ENCODE measurements around the gene PARM1.

PARM1 gene

DNA sequence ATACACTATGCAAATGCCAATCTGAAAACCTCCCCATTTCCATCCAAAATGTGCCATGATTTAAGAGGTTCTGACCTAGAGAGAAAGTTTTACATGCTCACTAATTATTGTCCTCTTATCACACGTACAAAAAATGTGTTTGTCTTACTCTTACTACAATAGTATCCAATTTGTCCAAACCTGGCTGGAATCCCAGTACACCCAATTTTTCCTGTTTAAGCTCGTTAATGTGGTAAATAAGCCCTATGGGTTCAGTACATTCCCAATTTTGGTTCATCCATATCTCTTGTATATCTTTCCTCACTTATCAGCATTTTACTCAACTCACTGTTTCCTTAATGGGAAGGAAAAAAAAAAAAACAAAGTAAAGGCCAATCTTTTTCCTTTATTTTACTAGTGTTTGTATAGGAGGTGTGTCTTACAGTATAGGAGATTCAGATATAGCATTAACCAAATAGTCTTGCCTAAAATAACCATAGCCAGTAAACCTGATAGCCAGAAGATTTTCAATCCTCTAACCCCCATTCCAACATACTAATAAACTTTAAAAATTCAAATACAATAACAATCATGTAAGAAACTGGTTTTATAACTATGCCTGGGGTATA lies 109.8 kb downstream of the PARM1 start:
- Histone ChIP-seq H3K4me1 (ENCODE audit: insufficient read depth, low read length, severe bottlenecking) (no peaks in the 10 kb centered on the region), H3K9me2 (ENCODE audit: low read depth, low read length) (no peaks in the 10 kb centered on the region), H2AFZ (ENCODE audit: low read length) (no peak overlapping the region), H3K4me2 (ENCODE audit: low read length) (no peak overlapping the region), H4K20me1 (ENCODE audit: insufficient read depth, low read length) (no peaks in the 10 kb centered on the region), H3K79me2 (ENCODE audit: insufficient read depth, low read length) (no peaks in the 10 kb centered on the region), H3K36me3 (ENCODE audit: insufficient read depth, low read length) (no peaks in the 10 kb centered on the region), H3K9ac (ENCODE audit: low read length) (no peak overlapping the region), H3K9me3 (ENCODE audit: low read length) (no peaks in the 10 kb centered on the region), H3K27ac (ENCODE audit: low read depth, low read length, poor library complexity, severe bottlenecking) (no peak overlapping the region), H3K4me3 (ENCODE audit: low read depth, low read length, poor library complexity, severe bottlenecking) (no peak overlapping the region), H3F3A (ENCODE audit: insufficient read depth, low read length) (no peaks in the 10 kb centered on the region), H3K27me3 (ENCODE audit: insufficient read depth, low read length) (no peaks in the 10 kb centered on the region)
- TF ChIP-seq, protein P1, sequence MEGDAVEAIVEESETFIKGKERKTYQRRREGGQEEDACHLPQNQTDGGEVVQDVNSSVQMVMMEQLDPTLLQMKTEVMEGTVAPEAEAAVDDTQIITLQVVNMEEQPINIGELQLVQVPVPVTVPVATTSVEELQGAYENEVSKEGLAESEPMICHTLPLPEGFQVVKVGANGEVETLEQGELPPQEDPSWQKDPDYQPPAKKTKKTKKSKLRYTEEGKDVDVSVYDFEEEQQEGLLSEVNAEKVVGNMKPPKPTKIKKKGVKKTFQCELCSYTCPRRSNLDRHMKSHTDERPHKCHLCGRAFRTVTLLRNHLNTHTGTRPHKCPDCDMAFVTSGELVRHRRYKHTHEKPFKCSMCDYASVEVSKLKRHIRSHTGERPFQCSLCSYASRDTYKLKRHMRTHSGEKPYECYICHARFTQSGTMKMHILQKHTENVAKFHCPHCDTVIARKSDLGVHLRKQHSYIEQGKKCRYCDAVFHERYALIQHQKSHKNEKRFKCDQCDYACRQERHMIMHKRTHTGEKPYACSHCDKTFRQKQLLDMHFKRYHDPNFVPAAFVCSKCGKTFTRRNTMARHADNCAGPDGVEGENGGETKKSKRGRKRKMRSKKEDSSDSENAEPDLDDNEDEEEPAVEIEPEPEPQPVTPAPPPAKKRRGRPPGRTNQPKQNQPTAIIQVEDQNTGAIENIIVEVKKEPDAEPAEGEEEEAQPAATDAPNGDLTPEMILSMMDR (IDR thresholded peaks at IDR 0.05; ENCODE audit: low read length) = no peak
- no peak for TF ChIP-seq EZH2 (IDR thresholded peaks at IDR 0.05; ENCODE audit: borderline replicate concordance, low read length)

DNA sequence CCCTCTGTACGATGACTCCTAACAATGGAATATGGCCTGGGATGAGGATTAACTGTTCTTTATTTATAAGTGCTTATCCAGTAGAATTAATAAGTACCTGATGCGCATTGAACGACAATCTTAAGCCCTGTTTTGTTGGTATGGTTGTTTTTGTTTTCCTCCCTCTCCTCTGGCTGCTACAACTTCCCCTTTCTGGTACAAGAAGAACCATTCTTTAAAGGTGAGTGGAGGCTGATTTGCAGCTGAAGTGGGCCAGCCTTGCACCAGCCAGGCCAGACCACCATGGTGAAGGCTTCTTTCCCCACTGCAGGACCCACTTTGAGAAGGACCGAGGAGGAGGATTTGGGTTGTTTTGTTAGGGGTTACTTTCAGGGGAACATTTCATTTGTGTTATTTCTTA lies 113.3 kb downstream of the PARM1 start:
- H3K79me2 ChIP-seq (ENCODE audit: insufficient read depth, low read length) = no peaks in the 10 kb centered on the region
- TF ChIP-seq, protein P1 (IDR thresholded peaks at IDR 0.05; ENCODE audit: low read length) = no peak
- no peak for TF ChIP-seq EZH2 (IDR thresholded peaks at IDR 0.05; ENCODE audit: borderline replicate concordance, low read length)
- no peaks in the 10 kb centered on the region for H3K9me2 ChIP-seq (ENCODE audit: low read depth, low read length)
- no peaks in the 10 kb centered on the region for H3K4me1 ChIP-seq (ENCODE audit: insufficient read depth, low read length, severe bottlenecking)
- H2AFZ ChIP-seq (ENCODE audit: low read length) = no peak overlapping the region
- H3K9me3 ChIP-seq (ENCODE audit: low read length) = no peaks in the 10 kb centered on the region
- no peaks in the 10 kb centered on the region for H3F3A ChIP-seq (ENCODE audit: insufficient read depth, low read length)
- H3K27ac ChIP-seq (ENCODE audit: low read depth, low read length, poor library complexity, severe bottlenecking) = no peak overlapping the region
- H3K36me3 ChIP-seq (ENCODE audit: insufficient read depth, low read length) = no peaks in the 10 kb centered on the region
- no peaks in the 10 kb centered on the region for H3K27me3 ChIP-seq (ENCODE audit: insufficient read depth, low read length)
- no peak overlapping the region for H3K9ac ChIP-seq (ENCODE audit: low read length)
- H3K4me3 ChIP-seq (ENCODE audit: low read depth, low read length, poor library complexity, severe bottlenecking) = no peak overlapping the region
- no peak overlapping the region for H3K4me2 ChIP-seq (ENCODE audit: low read length)
- no peaks in the 10 kb centered on the region for H4K20me1 ChIP-seq (ENCODE audit: insufficient read depth, low read length)

DNA sequence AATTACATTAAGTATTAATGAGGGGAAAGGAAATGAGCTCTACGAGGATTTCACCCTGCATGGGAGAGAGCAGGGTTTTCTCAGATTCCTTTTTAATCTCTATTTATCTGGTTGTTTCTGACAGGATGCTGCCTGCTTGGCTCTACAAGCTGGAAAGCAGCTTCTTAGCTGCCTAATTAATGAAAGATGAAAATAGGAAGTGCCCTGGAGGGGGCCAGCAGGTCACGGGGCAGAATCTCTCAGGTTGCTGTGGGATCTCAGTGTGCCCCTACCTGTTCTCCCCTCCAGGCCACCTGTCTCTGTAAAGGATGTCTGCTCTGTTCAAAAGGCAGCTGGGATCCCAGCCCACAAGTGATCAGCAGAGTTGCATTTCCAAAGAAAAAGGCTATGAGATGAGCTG lies 113.7 kb downstream of the PARM1 start:
- TF ChIP-seq EZH2 (IDR thresholded peaks at IDR 0.05; ENCODE audit: borderline replicate concordance, low read length) = no peak
- TF ChIP-seq, protein P1 (IDR thresholded peaks at IDR 0.05; ENCODE audit: low read length) = no peak
- H3F3A ChIP-seq (ENCODE audit: insufficient read depth, low read length) = no peaks in the 10 kb centered on the region

More for the DNA sequence above, 113.7 kb downstream of the PARM1 start:
- no peaks in the 10 kb centered on the region for H3K27me3 ChIP-seq (ENCODE audit: insufficient read depth, low read length)
- no peaks in the 10 kb centered on the region for H4K20me1 ChIP-seq (ENCODE audit: insufficient read depth, low read length)
- no peak overlapping the region for H3K27ac ChIP-seq (ENCODE audit: low read depth, low read length, poor library complexity, severe bottlenecking)
- no peak overlapping the region for H3K4me2 ChIP-seq (ENCODE audit: low read length)
- no peaks in the 10 kb centered on the region for H3K36me3 ChIP-seq (ENCODE audit: insufficient read depth, low read length)
- H3K9me2 ChIP-seq (ENCODE audit: low read depth, low read length) = no peaks in the 10 kb centered on the region
- H3K4me1 ChIP-seq (ENCODE audit: insufficient read depth, low read length, severe bottlenecking) = no peaks in the 10 kb centered on the region
- no peak overlapping the region for H2AFZ ChIP-seq (ENCODE audit: low read length)
- H3K4me3 ChIP-seq (ENCODE audit: low read depth, low read length, poor library complexity, severe bottlenecking) = no peak overlapping the region
- H3K9ac ChIP-seq (ENCODE audit: low read length) = no peak overlapping the region
- no peaks in the 10 kb centered on the region for H3K79me2 ChIP-seq (ENCODE audit: insufficient read depth, low read length)
- H3K9me3 ChIP-seq (ENCODE audit: low read length) = no peaks in the 10 kb centered on the region

Measured in OCI-LY1 (cell line).